Psoas muscle (tissue), 8 donors: Measurements from ENCODE around the gene TMEM131L. TPM values are rescaled to one million over a fixed set of nuclear protein-coding genes. Genes with fewer than 3 reads are reported as not detected.
"Not testable (repeated sequence)": the region's sequence is repeated elsewhere in the genome, so short reads cannot be mapped to it uniquely, and the experiment has no call there.

Source experiments
- ATAC-seq, 4 donors: fragments of 200-7000 bp; cut with Tn5 transposase; one replicate each; pipeline ENCODE4 v1.9.1; 2020; ENCODE audit warnings: moderate library complexity in 3 of 4, mild to moderate bottlenecking in 2 of 4
- DNase-seq, 2 donors: peaks; one replicate each; pipeline ENCODE4 v3.0.0-alpha.2; 2020
- H3K27ac ChIP-seq: fragments of 200-600 bp; one replicate; pipeline ENCODE4 v1.8.0; 2022
- H3K27me3 ChIP-seq, 3 donors: fragments of 200-600 bp in 1 of 3; one replicate each; pipeline versions ENCODE4 v1.6.1 to v1.8.0; 2013 to 2022; ENCODE audit warnings: low read length in 2 of 3, mild to moderate bottlenecking in 2 of 3, moderate library complexity in 1 of 3; ENCODE audit not compliant: insufficient read depth in 3 of 3
- H3K36me3 ChIP-seq, 2 donors: fragments of 200-600 bp in 1 of 2; one replicate each; pipeline versions ENCODE4 v1.6.1 to v1.8.0; 2013 to 2022; ENCODE audit warnings: low read depth in 1 of 2, mild to moderate bottlenecking in 1 of 2, moderate library complexity in 1 of 2; ENCODE audit not compliant: insufficient read depth in 1 of 2
- H3K4me1 ChIP-seq: fragments of 200-600 bp; one replicate; pipeline ENCODE4 v1.8.0; 2022
- H3K4me3 ChIP-seq: fragments of 200-600 bp; one replicate; pipeline ENCODE4 v1.8.0; 2022; ENCODE audit warnings: mild to moderate bottlenecking
- H3K9me3 ChIP-seq: fragments of 200-600 bp; one replicate; pipeline ENCODE4 v1.8.0; 2022
- CTCF ChIP-seq: fragments of 200-600 bp; IDR thresholded peaks from one replicate; pipeline ENCODE4 v1.8.0; 2022; ENCODE audit warnings: antibody characterized with exemption
- WGBS, 3 donors: extraction: QIAGEN DNeasy Blood & Tissue Kit; methylation state at CpG; one replicate each; pipeline versions ENCODE4 v1.1.6 to v1.1.7; 2013; 5-methylcytosine and 5-hydroxymethylcytosine counted together
- intact Hi-C, 2 donors: fragments of 100-400 bp; cut with DNase I; formaldehyde crosslinking; loops; one replicate each; pipeline versions ENCODE4 v1.11.0 to v1.14.2; 2022
- polyA plus RNA-seq, 3 donors: library from polyadenylated mRNA; stranded (reverse); fragments of 200-250 nt; gene quantifications; one replicate each; pipeline ENCODE4 v1.2.3, GENCODE V29; 2013
- total RNA-seq, 4 donors: library from RNA; stranded (reverse); fragmentation: NEBNext Ultra II Directional in 2 of 4; extraction: Animal tissue kit (Norgen Biotek cat#: 25700) in 2 of 4; gene quantifications; one replicate each; pipeline versions ENCODE4 v1.2.1 to v1.2.4, GENCODE V29; 2021 to 2023
- donor health status: healthy with polysubstance abuse.
- donor health status: DM: no; HTN: no; CAD: no; lungs with moderate emphysema.
- donor health status: Bipolar disorder and iron deficiency.
- donor health status: healthy.
- donor health status: DM: yes; HTN: yes; CAD: no.
- donor health status: DM: no; HTN: no; CAD: no.
- donor health status: DM: no; HTN: no; CAD: no.
- donor health status: DM: yes; HTN: yes; CAD: no.

TMEM131L gene
- total and polyA plus RNA-seq, 7 donors = 2.1 to 21.2 (median 6.9) TPM

GRCh38 chr4:153451911-153452657 lies 14.1 kb upstream of the TMEM131L start:
- H3K9me3 ChIP-seq = no peaks in the 10 kb centered on the region
- no peak overlapping the region for H3K27ac ChIP-seq
- no peak for ATAC-seq
- H3K4me3 ChIP-seq = no peak overlapping the region
- intact Hi-C loops = no loop called here
- no peak for DNase-seq
- H3K27me3 ChIP-seq = no peaks in the 10 kb centered on the region
- H3K36me3 ChIP-seq = no peaks in the 10 kb centered on the region
- no peak for TF ChIP-seq CTCF
- 87 to 92% (median 90%) methylated on average over 27 of the region's 27 CpGs for WGBS, 3 donors
- peaks cover 13% of the 10 kb centered on the region for H3K4me1 ChIP-seq

GRCh38 chr4:153452658-153453378 lies 13.3 kb upstream of the TMEM131L start:
- no peaks in the 10 kb centered on the region for H3K36me3 ChIP-seq
- 92 to 98% (median 93%) methylated on average over 1 to 4 of the region's 4 CpGs for WGBS, 3 donors
- peaks cover 8% of the 10 kb centered on the region for H3K4me1 ChIP-seq
- no peaks in the 10 kb centered on the region for H3K9me3 ChIP-seq
- TF ChIP-seq CTCF = no peak
- no peak overlapping the region for H3K4me3 ChIP-seq
- no peak for DNase-seq
- no peak overlapping the region for H3K27ac ChIP-seq
- no peaks in the 10 kb centered on the region for H3K27me3 ChIP-seq
- ATAC-seq = no peak
- intact Hi-C loops = no loop called here

- ATAC-seq (no peak), DNase-seq (no peak)
- WGBS, 3 donors = 93 to 97% (median 94%) methylated on average over 7 to 8 of the region's 8 CpGs
- TF ChIP-seq CTCF = no peak
- intact Hi-C loops = no loop called here
- H3K4me1 ChIP-seq = peaks cover 2% of the 10 kb centered on the region
- H3K27me3 ChIP-seq = no peaks in the 10 kb centered on the region
- no peaks in the 10 kb centered on the region for H3K9me3 ChIP-seq
- no peak overlapping the region for H3K4me3 ChIP-seq
- no peak overlapping the region for H3K27ac ChIP-seq
- no peaks in the 10 kb centered on the region for H3K36me3 ChIP-seq
These were observed 12.8 kb upstream of the TMEM131L start for GRCh38 chr4:153453402-153453801.

- no peak for ATAC-seq
- intact Hi-C loops = no loop called here
These were observed 7.2 kb upstream of the TMEM131L start for GRCh38 chr4:153458969-153459368.

GRCh38 chr4:153461549-153461948 lies 4.6 kb upstream of the TMEM131L start:
- H3K27ac ChIP-seq, H3K9me3 ChIP-seq, ATAC-seq, H3K4me3 ChIP-seq, H3K27me3 ChIP-seq, H3K36me3 ChIP-seq, DNase-seq: not testable (repeated sequence)
- WGBS, 3 donors = 94 to 98% (median 97%) methylated on average over 4 of the region's 4 CpGs
- intact Hi-C loops = loop anchor here in 1 of 2 donors (5.0 kb wide), 1 partner anchor 556 kb away; no protein-coding TSS in a partner anchor
- H3K4me1 ChIP-seq = peaks cover 21% of the 10 kb centered on the region

More at GRCh38 chr4:153458969-153459368, 7.2 kb upstream of the TMEM131L start:
- DNase-seq = no peak
- Histone ChIP-seq H3K4me3 (no peak overlapping the region), H3K4me1 (peaks cover 6% of the 10 kb centered on the region), H3K36me3 (no peaks in the 10 kb centered on the region), H3K9me3 (no peaks in the 10 kb centered on the region), H3K27me3 (no peaks in the 10 kb centered on the region), H3K27ac (no peak overlapping the region)
- 37 to 55% (median 38%) methylated on average over 1 of the region's 1 CpG for WGBS, 3 donors
- no peak for TF ChIP-seq CTCF
